ENCODE measurements around the gene TUBB2B.
"Not testable (repeated sequence)": the region's sequence is repeated elsewhere in the genome, so short reads cannot be mapped to it uniquely, and the experiment has no call there.

TUBB2B gene

DNA sequence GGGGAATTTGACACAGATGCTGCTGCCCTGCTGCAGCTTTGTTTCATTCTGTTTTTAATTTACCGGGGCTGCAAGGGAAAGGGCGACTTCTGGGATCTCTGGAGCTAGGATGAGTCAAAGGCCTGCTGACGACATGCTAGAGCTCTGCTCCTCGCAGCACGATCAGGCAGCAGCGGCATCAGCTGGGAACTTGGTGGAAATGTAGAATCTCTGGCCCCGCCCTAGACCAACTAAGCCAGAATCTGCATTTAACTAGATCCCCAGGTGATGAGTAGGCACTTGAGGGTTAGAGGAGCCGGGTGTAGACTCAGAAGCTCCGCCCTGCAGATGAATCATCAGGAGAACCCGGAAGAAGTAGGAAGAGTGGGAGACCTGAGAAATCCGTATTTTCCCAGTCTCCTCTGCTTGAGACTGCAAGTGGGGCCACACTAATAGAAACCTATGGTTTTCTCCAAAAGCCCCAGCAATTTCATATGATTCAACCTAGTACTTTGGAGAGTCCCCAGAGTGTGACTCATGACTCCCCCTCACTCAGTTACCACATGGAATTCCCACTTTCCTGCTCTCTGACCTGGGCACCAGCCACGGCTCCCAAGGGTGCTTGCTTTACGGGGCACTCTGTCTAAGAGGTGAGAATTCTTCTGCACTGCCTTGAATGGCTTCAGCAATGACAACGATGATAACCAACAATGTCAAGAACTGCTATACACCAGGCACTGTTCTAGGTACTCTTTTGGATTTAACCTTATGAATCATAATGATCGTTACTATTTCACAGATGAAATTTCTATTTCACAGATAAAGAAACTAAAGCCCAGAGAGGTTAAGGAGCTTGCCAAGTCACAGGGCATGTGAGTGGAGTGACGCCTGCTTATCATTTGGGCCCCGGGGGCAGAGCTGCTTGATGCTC lies 18.1 kb downstream of the TUBB2B start:
- DNase-seq (ENCODE audit: low read depth) = peak; percentile 68

DNA sequence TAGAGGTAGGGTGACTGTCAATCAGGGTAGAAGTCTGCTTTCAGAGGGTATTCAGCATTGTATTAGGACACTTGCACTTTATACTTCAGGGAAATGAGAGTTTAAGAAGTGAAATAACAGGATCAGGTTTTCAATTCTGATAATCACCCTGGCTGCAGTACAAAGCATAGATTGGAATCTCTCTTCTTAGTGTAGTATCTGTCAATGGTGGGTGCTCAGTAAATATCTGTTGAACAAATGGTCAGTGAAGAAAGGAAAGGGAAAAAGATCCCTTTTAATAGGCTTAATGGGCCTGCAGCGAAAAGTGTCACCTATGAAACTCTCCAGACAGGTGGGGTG lies 18.7 kb downstream of the TUBB2B start:
- no peak for DNase-seq (ENCODE audit: low read depth)

DNA sequence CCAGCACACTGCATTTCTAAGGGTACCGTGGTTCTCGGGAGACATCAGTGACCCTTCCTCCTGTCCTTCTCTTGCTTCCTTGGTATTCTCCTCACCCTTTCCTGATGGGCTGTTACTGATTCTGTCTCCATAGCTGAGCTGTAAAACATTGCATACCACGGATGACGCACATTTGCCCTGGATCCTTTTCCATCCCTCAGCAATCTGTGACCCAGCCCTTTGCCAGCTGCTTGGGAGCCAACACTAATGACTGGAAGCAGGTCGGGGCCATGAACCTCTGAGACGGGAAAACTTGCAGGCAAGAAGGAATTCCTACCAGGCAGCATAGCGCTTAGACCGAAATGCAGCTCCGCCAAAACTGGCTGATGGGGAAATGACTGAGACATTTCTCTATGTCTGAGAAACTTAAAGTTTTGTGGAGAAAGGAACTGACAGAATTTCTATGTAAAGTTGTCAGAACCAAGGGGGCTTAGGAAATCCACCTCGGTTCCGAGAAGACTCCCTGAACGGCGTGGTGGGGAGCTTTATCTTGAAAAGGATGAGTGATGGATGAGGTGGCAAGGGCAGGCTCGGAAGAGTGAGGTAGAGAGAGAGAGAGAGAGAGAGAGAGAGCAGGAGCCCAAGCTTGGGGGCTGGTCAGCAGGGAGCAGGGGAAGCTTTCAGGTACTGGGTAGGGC lies 19.2 kb downstream of the TUBB2B start:
- DNase-seq (ENCODE audit: low read depth) = no peak

DNA sequence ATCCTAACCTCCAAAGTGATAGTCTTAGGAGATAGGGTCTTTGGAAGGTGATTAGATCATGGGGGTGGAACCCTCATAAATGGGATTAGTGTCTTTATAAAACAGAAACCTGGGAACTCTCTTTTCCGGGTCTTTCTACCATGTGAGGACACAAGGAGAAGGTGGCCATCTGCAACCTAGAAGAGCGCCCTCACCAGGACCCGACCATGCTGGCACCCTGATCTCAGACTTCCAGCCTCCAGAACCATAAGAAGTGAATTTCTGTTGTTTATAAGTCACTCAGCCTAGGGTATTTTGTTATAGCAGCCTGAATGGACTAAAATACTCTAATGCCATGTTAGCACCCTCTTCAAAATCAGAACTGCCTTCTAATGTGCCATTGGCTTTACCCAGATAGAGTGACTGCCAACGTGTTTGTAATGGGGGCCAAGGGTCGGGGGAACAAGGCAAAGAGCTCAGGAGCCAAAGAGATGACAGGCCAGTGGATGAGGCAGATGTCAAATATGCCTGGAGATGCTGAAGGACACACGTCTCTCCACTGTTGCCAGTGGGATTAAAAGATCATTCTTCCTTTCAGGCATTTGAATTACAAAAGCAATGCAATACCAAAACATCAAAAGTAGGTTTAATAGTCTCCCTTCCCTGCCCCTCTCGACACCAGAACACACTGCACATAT lies 21.0 kb downstream of the TUBB2B start:
- no peak for DNase-seq (ENCODE audit: low read depth)

DNA sequence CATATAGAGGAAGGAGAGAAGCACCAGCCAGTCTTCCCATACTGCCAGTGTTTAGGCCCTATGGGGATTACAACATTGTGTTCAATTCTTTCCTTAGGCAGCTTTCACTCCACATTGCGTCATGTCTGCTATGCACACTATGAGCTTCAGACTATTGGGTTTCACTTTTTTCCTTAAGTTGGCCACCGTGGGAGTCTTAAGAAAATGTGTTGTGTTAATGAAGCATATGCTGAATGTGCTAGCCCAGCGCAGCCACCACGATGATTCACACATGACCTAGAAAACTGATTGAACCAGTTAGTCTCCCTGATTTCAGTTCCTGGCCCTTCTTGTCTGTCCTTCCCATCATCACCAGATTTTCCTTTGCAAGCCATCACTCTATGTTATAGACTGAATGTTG lies 21.5 kb downstream of the TUBB2B start:
- DNase-seq (ENCODE audit: low read depth) = no peak

DNA sequence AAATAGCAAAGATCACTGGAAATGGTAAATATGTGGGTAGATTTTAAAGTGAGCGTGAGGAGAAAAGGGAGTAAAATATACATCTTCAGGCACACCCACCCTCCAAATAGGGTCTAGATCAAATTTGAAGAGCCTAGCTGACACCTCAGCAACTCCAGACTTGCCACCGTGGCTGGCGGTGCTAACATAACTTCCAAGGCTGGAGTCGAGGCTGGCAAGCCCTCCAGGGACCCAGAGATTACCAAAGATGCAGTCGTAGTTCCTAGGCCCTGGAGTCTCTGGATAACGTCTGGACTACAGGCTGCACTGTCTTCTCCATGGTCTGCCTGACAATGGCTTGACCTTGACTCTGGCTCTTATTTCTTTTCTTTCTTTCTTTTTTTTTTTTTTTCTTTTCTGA lies 22.5 kb downstream of the TUBB2B start:
- DNase-seq (ENCODE audit: low read depth) = no peak

DNA sequence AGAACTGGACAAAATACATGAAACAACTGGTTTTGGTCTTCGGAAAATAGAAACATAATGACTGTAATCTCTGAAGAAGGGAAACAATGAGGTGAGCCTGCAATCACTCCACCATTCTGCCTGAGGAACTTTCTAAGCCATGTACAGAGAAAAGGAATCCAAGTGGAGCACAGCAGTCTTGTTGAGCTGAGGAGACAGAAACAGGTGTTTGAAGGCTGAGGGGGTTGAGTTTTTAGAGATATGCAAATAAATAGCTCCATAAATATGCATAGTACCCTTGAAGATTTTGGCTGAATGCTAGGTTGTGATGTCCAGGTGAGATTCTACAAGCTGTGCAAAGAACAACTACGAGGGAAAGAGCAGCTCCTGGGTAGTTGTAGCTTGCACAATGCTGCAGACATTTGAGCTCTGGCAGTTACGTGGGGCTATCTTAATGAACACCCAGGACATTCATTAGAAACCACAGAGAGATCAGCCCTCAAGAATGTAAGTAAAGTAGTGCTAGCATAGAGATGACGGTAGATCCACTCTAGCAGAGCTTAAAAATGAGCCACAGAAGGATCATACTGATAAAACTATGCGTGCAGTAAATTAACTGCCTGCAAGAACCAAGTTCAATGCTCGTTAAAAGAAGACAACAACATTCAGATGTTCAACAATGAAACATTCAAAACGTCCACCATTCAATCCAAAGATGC lies 24.3 kb downstream of the TUBB2B start:
- no peak for DNase-seq (ENCODE audit: low read depth)

DNA sequence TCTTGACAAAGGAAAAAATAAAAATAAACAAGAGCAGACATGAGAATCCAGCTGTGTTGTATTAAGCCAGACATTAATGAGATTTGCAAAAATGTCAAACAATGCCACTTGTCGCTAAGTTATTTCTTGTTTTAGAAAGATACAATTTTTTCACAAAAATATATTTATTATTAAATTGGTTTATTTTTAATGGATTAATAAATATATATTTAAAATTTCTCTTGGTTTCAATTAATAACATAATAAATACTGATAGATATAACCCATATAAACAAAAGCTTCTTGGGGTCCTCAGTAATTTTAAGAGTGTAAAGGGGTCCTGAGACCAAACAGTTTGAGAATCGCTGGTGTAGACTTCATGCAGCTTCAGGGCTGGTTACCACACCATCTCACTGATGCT lies 26.1 kb downstream of the TUBB2B start:
- DNase-seq (ENCODE audit: low read depth) = no peak

DNA sequence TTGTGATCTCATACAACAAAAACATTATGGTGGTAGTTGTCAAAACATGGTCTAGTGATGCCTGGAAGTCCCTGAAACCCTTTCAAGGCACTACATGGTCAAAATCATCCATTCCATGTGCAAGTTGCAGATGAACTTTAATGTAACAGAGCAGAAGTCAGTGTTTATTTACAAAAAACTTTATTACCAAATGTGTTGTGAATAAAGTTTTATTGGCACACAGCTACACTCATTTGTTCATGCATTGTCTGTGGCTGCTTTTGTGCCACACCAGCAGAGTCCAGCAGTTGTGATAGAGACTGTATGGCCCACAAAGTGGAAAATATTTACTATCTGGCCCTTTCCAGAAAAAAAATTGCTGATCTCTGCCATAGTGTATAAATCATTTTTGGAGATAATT lies 26.8 kb downstream of the TUBB2B start:
- no peak for DNase-seq (ENCODE audit: low read depth)

DNA sequence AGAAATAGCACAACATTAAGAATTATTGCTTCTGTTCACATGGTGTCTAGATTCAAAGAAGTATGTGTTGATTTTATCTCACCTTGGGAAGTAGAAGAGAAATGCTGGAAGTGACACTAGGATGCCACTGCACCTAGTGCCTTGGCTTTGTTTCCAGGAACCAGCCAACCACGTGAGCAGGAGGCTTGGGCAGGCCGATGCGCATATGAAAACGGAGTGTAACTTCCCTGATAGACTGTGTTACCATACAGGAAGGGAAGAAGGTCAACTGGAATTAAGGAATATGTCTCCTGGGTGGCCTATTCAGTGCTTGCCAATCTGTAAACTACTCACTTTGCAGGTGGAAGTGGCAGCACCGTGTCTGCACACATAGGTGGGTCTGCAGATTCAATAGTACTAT lies 28.1 kb downstream of the TUBB2B start:
- no peak for DNase-seq (ENCODE audit: low read depth)

DNA sequence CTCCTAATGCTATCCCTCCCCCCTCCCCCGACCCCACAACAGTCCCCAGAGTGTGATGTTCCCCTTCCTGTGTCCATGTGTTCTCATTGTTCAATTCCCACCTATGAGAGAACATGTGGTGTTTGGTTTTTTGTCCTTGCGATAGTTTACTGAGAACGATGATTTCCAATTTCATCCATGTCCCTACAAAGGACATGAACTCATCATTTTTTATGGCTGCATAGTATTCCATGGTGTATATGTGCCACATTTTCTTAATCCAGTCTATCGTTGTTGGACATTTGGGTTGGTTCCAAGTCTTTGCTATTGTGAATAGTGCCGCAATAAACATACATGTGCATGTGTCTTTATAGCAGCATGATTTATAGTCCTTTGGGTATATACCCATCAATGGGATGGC lies 29.7 kb downstream of the TUBB2B start:
- not testable (repeated sequence) for DNase-seq (ENCODE audit: low read depth)

DNA sequence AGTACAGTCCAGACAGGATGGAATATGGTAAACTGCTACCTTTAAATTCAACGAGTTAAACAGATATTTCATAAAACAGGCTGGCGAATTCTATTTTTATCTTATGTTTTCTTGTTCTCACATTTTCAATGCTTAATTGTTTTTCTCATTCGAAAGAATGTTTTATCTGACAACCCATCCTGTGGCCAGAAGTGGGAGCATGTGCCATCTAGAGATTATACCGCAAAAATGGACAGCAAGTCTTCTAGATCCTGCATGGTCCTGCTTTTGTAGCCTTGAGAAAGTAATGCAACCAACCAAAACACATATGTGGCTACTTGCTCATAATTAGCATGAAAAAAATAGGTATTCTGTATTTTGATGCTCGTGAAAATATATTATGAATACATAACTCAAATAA lies 30.7 kb downstream of the TUBB2B start:
- no peak for DNase-seq (ENCODE audit: low read depth)

DNA sequence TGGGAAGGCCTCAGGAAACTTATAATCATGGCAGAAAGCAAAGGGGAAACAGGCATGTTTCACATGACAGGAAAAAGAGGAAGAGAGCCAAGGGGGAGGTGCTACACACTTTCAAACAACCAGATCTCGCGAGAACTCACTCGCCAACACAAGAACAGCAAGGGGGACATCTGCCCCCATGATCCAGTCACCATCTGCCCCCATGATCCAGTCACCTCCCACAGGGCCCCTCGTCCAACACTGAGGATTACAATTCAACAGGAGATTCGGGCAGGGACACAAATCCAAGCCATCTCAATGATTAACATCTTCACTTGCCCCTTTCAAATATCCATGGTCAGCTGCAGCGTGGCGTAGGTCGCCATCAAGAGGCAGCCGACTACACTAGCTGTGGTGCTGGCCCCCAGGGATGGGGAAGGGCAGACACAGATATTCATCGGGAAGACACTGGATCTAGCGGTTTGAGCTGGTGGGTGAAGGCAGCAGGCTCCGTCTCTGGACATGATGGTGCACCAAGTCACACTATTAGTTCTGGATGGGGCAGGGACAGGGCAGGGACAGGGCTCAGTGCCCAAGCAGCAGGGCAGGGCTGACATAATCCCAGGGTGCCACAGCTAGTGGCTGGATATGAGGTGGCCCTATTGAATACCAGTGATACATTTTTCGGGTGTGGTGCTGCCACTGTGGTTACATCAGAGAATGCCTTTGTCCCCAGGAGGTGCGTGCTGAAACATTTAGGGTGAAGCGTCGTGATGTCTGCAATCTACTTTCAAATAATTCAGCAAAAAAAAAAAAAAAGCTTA lies 31.6 kb downstream of the TUBB2B start:
- DNase-seq (ENCODE audit: low read depth) = no peak

DNA sequence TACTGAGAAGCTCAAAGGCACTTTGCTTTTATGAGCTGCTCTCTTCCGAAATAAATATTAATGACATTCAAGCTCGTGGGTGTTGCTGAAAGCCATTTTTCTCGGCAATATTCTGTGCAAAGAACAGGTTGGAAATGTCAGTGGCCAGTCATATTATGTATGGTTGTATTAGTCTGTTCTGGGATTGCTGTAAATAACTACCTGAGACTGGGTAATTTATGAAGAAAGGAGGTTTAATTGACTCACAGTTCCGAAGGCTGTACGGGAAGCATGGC lies 32.1 kb downstream of the TUBB2B start:
- DNase-seq (ENCODE audit: low read depth) = no peak

DNA sequence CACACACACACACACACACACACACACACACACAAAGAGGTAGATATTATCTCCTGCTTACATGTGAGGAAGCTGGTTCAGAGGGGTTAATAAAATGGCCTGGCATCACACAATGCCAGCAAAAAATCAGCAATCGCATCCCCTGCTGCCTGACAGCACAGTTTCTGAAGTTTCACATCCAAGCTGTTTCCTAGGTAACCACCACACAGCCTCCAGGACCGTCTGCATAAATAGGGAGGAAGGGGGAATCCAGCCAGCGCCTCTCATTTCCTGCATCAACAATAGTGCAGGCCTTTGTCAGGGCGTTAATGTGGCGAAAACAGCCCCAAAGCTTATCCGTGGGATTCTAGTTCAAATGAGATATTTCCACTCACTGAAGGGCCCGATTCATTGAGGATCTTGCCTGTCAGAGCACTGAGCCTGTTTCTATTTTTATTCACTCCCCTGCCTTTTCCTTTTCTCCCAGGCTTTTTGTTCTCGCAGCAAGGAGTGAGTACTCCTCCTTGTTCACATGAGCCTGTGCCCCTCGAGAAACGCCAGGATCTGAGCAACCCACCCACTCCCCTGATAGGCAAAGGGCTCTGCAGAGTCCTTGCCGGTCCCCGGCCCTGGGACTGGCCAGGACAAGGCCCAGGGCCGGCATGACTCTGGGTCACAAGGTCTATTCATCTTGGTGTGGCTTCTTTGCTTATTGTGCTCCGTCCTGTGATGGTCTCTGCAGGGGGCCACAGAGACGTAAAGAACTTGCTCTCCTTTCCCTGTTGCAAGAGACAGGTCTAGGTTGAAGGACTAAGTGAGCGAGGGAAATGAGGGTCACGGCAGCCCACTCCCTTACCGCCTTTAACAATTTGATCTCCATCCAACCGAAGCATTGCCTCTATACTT lies 32.7 kb downstream of the TUBB2B start:
- DNase-seq (ENCODE audit: low read depth) = no peak

DNA sequence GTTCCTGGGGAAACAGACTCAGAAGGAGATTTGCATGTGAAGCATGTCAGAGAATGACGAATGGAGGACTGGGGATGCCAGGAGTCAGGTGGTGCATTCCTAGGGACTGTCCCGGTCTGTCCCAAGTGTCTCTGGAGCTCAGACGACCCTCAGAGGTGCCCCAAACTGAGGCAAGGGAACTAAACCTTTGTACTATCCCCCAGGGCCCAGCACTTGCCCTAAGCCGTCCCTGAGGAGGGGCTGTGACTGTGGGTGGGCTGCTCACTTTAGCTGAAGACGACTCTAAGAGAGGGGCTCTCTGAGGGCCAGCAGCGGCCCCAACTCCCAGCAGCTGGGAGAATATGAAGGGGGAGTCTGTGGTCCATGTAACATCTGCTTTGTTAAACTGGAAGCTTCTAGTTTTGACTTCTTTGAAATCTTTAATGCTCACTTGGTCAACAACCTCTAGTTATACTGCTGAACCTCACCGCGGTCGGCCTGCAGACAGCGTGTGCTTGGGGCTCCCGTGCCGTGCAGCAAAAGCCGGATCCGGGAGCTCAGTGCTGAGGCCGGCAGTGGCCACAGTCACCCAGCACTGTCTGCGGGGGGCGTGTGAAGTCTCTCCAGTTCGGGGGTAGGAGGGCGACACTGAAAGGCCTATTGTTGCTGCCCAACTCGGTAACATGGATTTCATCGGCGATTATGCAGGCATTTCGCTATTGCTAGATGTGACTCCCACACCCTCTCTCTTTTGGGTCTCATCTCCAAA lies 34.2 kb downstream of the TUBB2B start:
- DNase-seq (ENCODE audit: low read depth) = no peak

DNA sequence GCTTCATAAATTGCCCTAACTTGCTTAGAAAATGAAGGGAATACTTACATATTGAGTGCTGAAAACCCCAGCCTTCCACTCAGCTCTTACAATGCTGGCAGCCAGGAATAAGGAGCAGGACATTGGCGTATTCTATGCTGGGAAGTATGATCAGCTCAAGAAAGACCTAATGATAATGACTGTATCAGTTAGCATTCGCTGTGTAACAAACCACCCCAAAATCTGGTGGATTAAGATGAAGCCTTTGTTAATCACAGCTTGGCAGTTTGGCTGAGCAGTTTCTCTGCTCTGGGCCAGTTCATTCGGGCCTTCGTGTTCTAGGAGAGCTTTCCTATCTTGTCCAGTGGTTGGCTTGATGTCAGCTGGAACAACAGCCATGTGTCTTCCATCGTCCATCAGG lies 36.7 kb downstream of the TUBB2B start:
- DNase-seq (ENCODE audit: low read depth) = no peak

DNA sequence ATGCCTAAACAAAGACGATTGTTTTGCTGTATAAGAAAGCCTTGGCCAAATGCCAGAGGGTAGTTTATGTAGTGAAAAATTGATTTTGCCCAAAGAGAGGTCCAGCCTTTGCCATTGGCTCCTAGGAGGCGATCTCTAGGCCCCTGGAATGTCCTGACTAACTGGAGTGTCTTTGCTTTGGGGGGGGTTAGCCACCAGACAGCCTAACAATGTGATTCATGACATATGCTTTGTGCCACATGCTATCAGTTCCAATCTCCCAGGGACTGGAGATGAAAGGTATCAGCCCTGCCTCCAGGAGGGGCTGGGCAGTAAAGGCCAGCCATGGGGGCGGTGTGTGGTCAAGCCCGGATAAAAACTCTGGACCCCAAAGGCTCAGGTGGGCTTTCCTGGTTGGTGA lies 37.4 kb downstream of the TUBB2B start:
- no peak for DNase-seq (ENCODE audit: low read depth)

DNA sequence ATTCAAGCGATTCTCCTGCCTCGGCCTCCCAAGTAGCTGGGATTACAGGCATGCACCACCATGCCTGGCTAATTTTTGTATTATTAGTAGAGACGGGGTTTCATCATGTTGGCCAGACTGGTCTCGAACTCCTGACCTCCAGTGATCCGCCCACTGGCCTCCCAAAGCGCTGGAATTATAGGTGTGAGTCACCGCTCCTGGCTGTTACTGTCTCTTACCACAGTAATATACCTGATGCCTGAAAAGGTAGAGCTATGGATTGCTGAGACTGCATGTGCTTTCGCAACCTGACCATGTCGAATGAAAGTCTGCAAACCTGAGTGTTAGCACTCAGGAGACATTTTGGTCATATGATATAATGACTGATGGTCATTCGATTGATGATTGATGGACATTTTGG lies 38.3 kb downstream of the TUBB2B start:
- DNase-seq (ENCODE audit: low read depth) = not testable (repeated sequence)

DNA sequence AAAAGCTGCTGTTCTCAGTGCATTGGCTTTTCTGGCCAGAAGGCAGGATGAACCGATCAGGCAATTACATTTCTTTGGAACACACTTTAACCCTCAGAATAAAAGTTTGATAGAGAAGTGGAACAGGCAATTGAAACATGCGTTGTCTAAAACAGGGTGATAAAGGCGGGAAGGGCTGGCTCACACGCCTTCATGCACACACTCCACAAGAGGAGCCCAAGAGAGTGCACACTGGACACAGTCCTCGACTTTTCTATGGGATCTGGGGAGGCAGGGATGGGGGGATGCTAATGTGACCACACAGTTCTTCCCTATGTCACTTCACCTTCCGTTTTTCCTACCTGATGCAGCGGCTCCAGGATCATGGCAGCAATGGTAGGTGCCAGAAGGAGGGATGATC lies 39.2 kb downstream of the TUBB2B start:
- no peak for DNase-seq (ENCODE audit: low read depth)

Data from activated T-cell treated with anti-CD3 and anti-CD28 coated beads for 24 hours (primary cell).